Heart right ventricle (tissue), 16 donors: ENCODE results near the gene TWF2. TPM values are rescaled to one million over a fixed set of nuclear protein-coding genes. Genes with fewer than 3 reads are reported as not detected.
A peak's percentile ranks its signal among the peaks of the same experiment; 100 is the strongest.
"Not testable (repeated sequence)": the region's sequence is repeated elsewhere in the genome, so short reads cannot be mapped to it uniquely, and the experiment has no call there.

Experiments used
- ATAC-seq, 8 donors: fragments of 200-7000 bp; cut with Tn5 transposase; one replicate each; pipeline ENCODE4 v1.9.1; 2020; ENCODE audit warnings: mild to moderate bottlenecking in 8 of 8, moderate library complexity in 8 of 8, moderate number of reproducible peaks in 1 of 8
- DNase-seq, 2 donors: peaks; one replicate each; pipeline ENCODE4 v3.0.0-alpha.2; 2020
- H3K27ac ChIP-seq, 10 donors: fragments of 200-600 bp; sonication (generic) in 2 of 10; one replicate each; pipeline versions ENCODE4 v1.5.0 to v1.8.0; 2020 to 2022; ENCODE audit warnings: mild to moderate bottlenecking in 3 of 10
- H3K27me3 ChIP-seq, 7 donors: fragments of 200-600 bp; one replicate each; pipeline ENCODE4 v1.8.0; 2021 to 2022; ENCODE audit warnings: mild to moderate bottlenecking in 2 of 7
- H3K36me3 ChIP-seq, 9 donors: fragments of 200-600 bp; sonication (generic) in 1 of 9; one replicate each; pipeline versions ENCODE4 v1.5.0 to v1.8.0; 2020 to 2022; ENCODE audit warnings: mild to moderate bottlenecking in 2 of 9
- H3K4me1 ChIP-seq, 9 donors: fragments of 200-600 bp; sonication (generic) in 1 of 9; one replicate each; pipeline versions ENCODE4 v1.5.0 to v1.8.0; 2020 to 2022; ENCODE audit warnings: mild to moderate bottlenecking in 4 of 9
- H3K4me3 ChIP-seq, 10 donors: fragments of 200-600 bp; sonication (generic) in 2 of 10; one replicate each; pipeline versions ENCODE4 v1.5.0 to v1.8.0; 2020 to 2022; ENCODE audit warnings: mild to moderate bottlenecking in 7 of 10, moderate library complexity in 2 of 10
- H3K9me3 ChIP-seq, 11 donors: fragments of 200-600 bp in 10 of 11; sonication (generic) in 2 of 11; one replicate each; pipeline versions ENCODE4 v1.5.0 to v1.8.0; 2013 to 2022; ENCODE audit warnings: mild to moderate bottlenecking in 2 of 11, control low read depth in 1 of 11, moderate library complexity in 1 of 11
- CTCF ChIP-seq, 9 donors: fragments of 200-600 bp; sonication (generic) in 2 of 9; IDR thresholded peaks; one replicate each; pipeline versions ENCODE4 v1.5.0 to v1.8.0; 2021 to 2022; ENCODE audit warnings: antibody characterized with exemption in 9 of 9, mild to moderate bottlenecking in 5 of 9, moderate library complexity in 1 of 9
- WGBS, 2 donors: extraction: QIAGEN DNeasy Blood & Tissue Kit; methylation state at CpG; one replicate each; pipeline ENCODE4 v1.1.7; 2013; ENCODE audit warnings: inconsistent platforms in 1 of 2; 5-methylcytosine and 5-hydroxymethylcytosine counted together
- intact Hi-C, 10 donors: fragments of 100-400 bp; cut with DNase I; formaldehyde crosslinking; loops; one replicate each; pipeline versions ENCODE4 v1.11.1 to v1.14.2; 2022
- long read RNA-seq, 3 donors: library from polyadenylated mRNA; unstranded; transcript quantifications; one replicate each; pipeline ENCODE4 v2.0.0, GENCODE V29; 2020 to 2021
- polyA plus RNA-seq, 2 donors: library from polyadenylated mRNA; stranded (reverse); fragments of 200-250 nt; gene quantifications; one replicate each; pipeline ENCODE4 v1.2.3, GENCODE V29; 2013
- total RNA-seq, 10 donors: library from RNA; stranded (reverse); fragmentation: NEBNext Ultra II Directional in 3 of 10; extraction: Animal tissue kit (Norgen Biotek cat#: 25700) in 3 of 10; gene quantifications; one replicate each; pipeline versions ENCODE4 v1.2.1 to v1.2.4, GENCODE V29; 2021 to 2023
- donor health status: Arrhythmogenic right ventricular cardiomyopathy.
- donor health status: ischemic (EF 13 %, LVEDD 7.1; RV severe dilation, severe dysfunction).
- donor health status: healthy with polysubstance abuse.
- donor health status: DM: no; HTN: yes; CAD: no.
- donor health status: DM: no; HTN: no; CAD: no.
- donor health status: ischemic (EF 25% LVEDD 6.9; RV normal size, moderate dysfunction).
- donor health status: ischemic (EF 25% LVEDD 5.7; RV mildly dilated, moderate dysfunction).
- donor health status: healthy.
- donor health status: DM: yes; HTN: yes; CAD: no.
- donor health status: Ischemic cardiomyopathy.
- donor health status: ischemic (EF 35%, LVEDD 5.7; RV mildly dilated, moderate dysfunction).
- donor health status: nonischemic (EF 11% LVEDD 7.7; RV severe dilation, severe dysfunction).
- donor health status: DM: yes; HTN: yes; CAD: no.
- donor health status: PGD.
- donor health status: ischemic (EF 29% LVEDD 5.4; RV normal size, mild dysfunction).
- donor health status: nonischemic (EF 23%, LVEDD 6.1; RV moderate dilation, normal function).

Gene TWF2
- 100 to 1,000 TPM in 5 of 10 donors, 10 to 100 TPM in 5; 71.5 to 148 (median 99.1) TPM for total RNA-seq
- 10 to 100 TPM; 44.7 to 62.8 TPM for polyA plus RNA-seq
- long read RNA-seq, donor 1, transcript TWF2-201 (9 exons, 1,718 nt), result major isoform, 50 of 114 reads
- long read RNA-seq, donor 1, partial matches to known transcripts, result 58 of 114 reads
- long read RNA-seq, donor 1, other reads (novel, unspliced or antisense), result 6 of 114 reads
- long read RNA-seq, donor 2, transcript TWF2-201 (9 exons, 1,718 nt), result major isoform, 46 of 231 reads
- long read RNA-seq, donor 2, partial matches to known transcripts, result 173 of 231 reads
- long read RNA-seq, donor 2, other reads (novel, unspliced or antisense), result 12 of 231 reads
- long read RNA-seq, donor 3, transcript TWF2-201 (9 exons, 1,718 nt), result major isoform, 146 of 310 reads
- long read RNA-seq, donor 3, partial matches to known transcripts, result 152 of 310 reads
- long read RNA-seq, donor 3, other reads (novel, unspliced or antisense), result 12 of 310 reads

DNA sequence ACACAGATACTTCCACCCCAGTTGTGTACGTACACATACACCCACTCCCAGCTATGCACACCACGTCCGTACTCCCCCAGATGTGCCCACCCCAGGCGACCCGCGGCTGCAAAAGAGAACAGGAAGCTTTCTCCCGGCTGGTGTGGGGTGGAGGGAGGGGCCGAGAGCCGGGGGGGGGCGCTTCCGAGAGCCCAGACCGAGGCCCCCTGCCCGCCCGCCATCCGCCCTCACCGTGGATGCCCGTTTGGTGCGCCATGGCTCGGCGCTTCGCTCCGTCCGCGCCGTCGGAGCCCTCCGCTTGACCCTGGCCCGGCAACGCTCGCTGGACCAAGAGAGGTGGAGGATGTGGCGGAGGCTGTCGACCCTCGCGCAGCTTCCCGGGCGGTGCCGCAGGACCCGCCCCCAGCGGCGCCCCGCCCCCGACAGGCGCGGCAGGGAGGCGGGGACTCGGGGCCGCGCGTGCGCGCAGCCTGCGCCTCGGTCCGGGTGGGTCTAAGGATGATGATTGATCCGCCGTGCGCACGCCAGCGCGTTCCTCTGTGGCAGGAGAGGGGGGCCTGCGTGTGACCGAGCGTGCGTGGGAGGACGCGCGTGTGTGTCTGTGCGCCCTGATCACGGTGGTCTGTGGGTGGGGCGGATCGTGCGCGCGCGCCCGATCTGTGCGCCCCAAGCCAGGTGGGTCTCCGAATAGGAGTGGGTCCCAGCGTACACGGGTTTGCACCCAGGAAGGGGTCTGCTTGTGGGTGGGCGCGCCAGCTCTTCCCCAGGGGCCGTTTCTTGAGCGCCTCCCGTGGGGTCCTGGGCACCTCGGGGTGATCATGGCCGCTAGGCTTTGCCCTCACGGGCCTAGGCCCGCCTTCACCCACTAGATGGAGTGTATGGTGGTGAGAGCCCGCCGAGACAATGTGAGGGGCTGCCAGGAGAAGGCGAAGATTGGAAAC is at the start of gene TWF2:
Gene TWF2 (minus strand): TSS at position 398 of the 941 bp plus-strand sequence. CDS start 142 bp downstream, at position 256.
- Histone ChIP-seq H3K4me1 (peaks cover 22 to 71% (median 49%) of the 10 kb centered on the region in 9 donors), H3K9me3 (peaks cover 0 to 6% (median 0%) of the 10 kb centered on the region in 11 donors), H3K27me3 (no peaks in the 10 kb centered on the region), H3K27ac (peak within 1 kb of the TSS; percentile 83 to 96 (median 93)), H3K36me3 (peaks cover 0 to 17% (median 3%) of the 10 kb centered on the region in 9 donors), H3K4me3 (peak within 1 kb of the TSS; percentile 76 to 99 (median 93))
- TF ChIP-seq CTCF (IDR thresholded peaks at IDR 0.05), result peak in 8 of 9 donors; percentile 14 to 64 (median 48)
- ATAC-seq (peak; percentile 76 to 93 (median 82)), DNase-seq (peak; percentile 75 to 87)
- intact Hi-C loops, result loop anchor here in 7 of 10 donors (2.0 to 10.0 kb wide), 6 partner anchors 33 to 216 kb away; partner anchors contain the start of genes WDR82 (in 5 of the 7), GLYCTK (in 1 of the 7), NISCH (in 1 of the 7) and TNNC1 (in 1 of the 7)
- 1% methylated on average over 92 of the region's 92 CpGs for WGBS, 2 donors

- Histone ChIP-seq H3K4me3 (peak overlapping the region in 9 of 10 donors; percentile 59 to 98 (median 68)), H3K36me3 (peaks cover 0 to 46% (median 14%) of the 10 kb centered on the region in 9 donors), H3K4me1 (peaks cover 5 to 25% (median 16%) of the 10 kb centered on the region in 9 donors), H3K27me3 (no peaks in the 10 kb centered on the region), H3K9me3 (no peaks in the 10 kb centered on the region), H3K27ac (peak overlapping the region in 8 of 10 donors; percentile 94 to 100 (median 99))
- WGBS, 2 donors, result 92 to 93% methylated on average over 6 of the region's 6 CpGs
- intact Hi-C loops, result loop anchor here in 2 of 10 donors (2.0 to 10.0 kb wide), 3 partner anchors 50 to 294 kb away; partner anchors contain the start of genes RPL29 (in 1 of the 2) and TWF2 (in 1 of the 2)
- ATAC-seq (no peak), DNase-seq (no peak)
- no peak for TF ChIP-seq CTCF (IDR thresholded peaks at IDR 0.05)
These were observed 49.7 kb upstream of the TWF2 start for GRCh38 chr3:52288674-52289073.

DNA sequence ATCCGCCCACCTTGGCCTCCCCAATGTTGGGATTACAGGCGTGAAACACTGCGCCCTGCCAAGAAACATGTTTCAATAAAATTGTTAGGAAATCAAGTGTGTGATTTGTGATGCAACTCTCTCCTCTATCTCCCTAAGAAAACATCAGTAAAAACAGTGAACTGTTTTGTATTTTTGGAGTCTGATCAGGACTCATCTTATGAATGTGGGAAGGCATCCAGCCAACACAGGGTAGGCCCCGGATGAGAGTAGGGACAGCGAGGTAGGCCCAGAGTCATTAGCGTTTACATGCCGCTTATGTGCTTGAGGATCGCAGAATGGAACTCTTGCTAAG is 47.8 kb upstream of the TWF2 start:
- peaks cover 5 to 36% (median 16%) of the 10 kb centered on the region in 9 donors for H3K4me1 ChIP-seq
- H3K36me3 ChIP-seq, result peaks cover 0 to 39% (median 11%) of the 10 kb centered on the region in 9 donors
- H3K27me3 ChIP-seq, result no peaks in the 10 kb centered on the region
- no peaks in the 10 kb centered on the region for H3K9me3 ChIP-seq
- TF ChIP-seq CTCF (IDR thresholded peaks at IDR 0.05), result no peak
- peak overlapping the region in 9 of 10 donors; percentile 59 to 98 (median 68) for H3K4me3 ChIP-seq
- intact Hi-C loops, result loop anchor here in 1 of 10 donors (5.0 to 10.0 kb wide), 2 partner anchors 49 to 292 kb away; partner anchors contain the start of genes RPL29 and TWF2
- ATAC-seq (no peak), DNase-seq (no peak)
- 75 to 77% methylated on average over 8 of the region's 8 CpGs for WGBS, 2 donors
- peak overlapping the region in 9 of 10 donors; percentile 94 to 100 (median 97) for H3K27ac ChIP-seq

DNA sequence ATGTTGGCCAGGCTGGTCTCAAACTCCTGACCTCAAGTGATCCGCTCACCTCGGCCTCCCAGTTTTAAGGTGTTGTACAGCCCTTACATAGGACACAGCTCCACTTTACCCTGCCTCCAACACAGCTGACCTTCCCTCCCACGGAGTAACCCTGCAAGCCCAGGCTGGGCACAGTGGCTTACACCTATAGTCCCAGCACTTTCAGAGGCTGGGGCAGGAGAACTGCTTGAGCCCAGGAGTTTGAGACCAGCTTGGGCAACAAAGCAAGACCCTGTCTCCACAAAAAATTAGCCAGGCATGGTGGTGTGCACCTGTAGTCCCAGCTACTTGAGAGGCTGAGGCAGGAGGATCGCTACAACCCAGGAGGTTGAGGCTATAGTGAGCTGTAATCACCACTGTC is 45.1 kb upstream of the TWF2 start:
- H3K27me3 ChIP-seq, DNase-seq, H3K4me3 ChIP-seq, ATAC-seq, H3K27ac ChIP-seq, H3K9me3 ChIP-seq: not testable (repeated sequence)
- H3K36me3 ChIP-seq, result peaks cover 0 to 24% (median 0%) of the 10 kb centered on the region in 9 donors
- 90 to 97% methylated on average over 4 of the region's 4 CpGs for WGBS, 2 donors
- intact Hi-C loops, result loop anchor here in 1 of 10 donors (10.0 kb wide), 1 partner anchor 289 kb away; the partner anchor contains the start of gene RPL29
- peaks cover 8 to 53% (median 33%) of the 10 kb centered on the region in 9 donors for H3K4me1 ChIP-seq
